ENCODE measurements around the gene PABPN1. TPM values are rescaled to one million over a fixed set of nuclear protein-coding genes. Genes with fewer than 3 reads are reported as not detected.
A peak's percentile ranks its signal among the peaks of the same experiment; 100 is the strongest.
"Not testable (repeated sequence)": the region's sequence is repeated elsewhere in the genome, so short reads cannot be mapped to it uniquely, and the experiment has no call there.

Gene PABPN1
- total RNA-seq, 1 donor, result 51.0 TPM

DNA sequence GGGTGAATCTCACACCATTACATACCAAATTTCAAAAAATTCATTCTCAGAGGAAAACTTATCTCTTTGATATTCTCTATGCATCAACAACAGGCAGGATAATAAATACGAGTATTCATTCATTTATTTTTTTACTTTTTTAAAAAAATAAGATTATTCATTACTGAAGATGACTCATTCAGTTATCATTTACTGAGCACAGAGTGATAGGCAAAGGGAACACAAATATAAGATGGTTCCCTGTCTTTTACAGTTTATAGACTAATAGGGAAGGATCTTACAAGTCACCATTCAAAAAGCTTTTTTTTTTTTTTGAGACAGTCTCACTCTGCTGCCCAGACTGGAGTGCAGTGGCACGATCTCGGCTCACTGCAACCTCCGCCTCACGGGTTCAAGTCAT is 5.0 kb upstream of the PABPN1 start:
- Histone ChIP-seq H3K4me1 (ENCODE audit: insufficient read depth, low read length) (peaks cover 9% of the 10 kb centered on the region), H3K4me3 (ENCODE audit: low read length) (no peak overlapping the region), H3K9me3 (ENCODE audit: low read depth, low read length) (no peaks in the 10 kb centered on the region), H3K27me3 (ENCODE audit: insufficient read depth, low read length) (no peaks in the 10 kb centered on the region)

DNA sequence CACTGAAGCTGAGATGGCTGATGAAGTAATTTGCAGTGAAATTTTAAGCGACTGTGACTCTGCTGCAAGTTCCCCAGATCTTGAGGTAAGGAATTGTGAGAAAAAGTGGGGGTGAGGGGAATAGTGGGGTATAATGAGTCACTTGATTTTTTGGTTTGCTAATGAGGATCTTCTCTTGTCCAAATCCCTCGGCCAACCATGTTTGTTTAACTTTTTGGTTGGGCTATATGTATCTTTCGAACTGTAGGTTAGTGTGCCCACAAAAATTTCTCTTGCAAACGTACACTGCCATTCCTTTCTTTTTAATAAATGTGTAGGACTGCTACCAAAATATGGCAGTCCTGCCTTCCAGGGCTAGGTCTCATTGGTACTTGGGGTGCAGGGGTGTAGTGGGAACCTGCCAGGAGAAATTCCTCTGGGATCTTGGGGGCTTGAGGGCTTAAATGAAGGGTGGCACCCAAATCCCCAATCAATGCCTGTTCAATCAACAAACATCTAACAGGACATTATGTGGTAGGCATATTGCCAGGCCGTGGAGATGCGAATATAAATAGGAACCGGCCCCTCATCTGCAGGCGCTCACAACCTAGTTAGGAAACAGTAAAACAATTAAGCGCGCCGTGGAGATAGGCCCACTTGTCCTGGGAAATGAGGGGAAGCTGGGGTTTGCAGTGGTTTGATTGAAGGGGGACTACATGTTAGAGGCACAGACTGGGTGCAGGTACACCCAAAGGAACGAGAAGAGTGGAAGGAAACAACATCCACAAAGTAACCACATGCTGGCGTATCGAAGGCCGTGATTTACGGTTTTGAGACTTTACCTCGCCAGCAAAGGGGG is 1.3 kb upstream of the PABPN1 start:
- H3K27me3 ChIP-seq (ENCODE audit: insufficient read depth, low read length), result no peaks in the 10 kb centered on the region
- peak overlapping the region; percentile 39 for H3K4me3 ChIP-seq (ENCODE audit: low read length)
- no peaks in the 10 kb centered on the region for H3K9me3 ChIP-seq (ENCODE audit: low read depth, low read length)
- peaks cover 33% of the 10 kb centered on the region for H3K4me1 ChIP-seq (ENCODE audit: insufficient read depth, low read length)

DNA sequence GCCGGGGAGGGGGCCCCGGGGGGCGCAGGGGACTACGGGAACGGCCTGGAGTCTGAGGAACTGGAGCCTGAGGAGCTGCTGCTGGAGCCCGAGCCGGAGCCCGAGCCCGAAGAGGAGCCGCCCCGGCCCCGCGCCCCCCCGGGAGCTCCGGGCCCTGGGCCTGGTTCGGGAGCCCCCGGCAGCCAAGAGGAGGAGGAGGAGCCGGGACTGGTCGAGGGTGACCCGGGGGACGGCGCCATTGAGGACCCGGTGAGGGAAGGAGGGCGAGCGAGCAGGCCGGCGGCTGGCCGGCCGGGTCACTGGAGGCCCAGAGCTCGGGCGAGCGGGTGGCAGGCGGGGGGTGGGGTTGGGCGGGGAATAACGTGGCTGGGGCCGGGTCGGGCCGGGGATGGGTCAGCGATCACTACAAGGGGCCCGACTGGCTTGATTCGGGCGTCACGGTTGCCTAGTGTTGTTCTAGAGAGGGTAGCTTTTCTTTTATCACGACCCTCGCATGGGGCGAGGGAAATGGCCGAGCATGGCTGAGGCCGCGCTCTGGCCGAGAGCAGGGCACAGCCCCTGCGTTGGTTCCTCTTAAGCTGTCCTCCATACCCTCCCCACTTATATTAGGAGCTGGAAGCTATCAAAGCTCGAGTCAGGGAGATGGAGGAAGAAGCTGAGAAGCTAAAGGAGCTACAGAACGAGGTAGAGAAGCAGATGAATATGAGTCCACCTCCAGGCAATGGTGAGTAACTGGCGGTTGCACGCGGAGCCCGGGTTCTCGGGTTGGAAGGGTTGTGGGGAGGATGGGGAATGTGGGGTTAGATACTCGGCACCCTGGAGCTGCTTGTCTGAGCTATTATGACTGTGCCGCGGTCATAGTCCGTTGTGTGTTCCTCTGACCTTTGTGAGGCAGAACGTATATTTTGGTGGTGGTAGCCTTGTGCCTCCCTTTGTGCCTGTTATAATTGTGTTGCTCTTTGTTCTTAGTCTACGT is 603 bp downstream of the PABPN1 start:
- no peaks in the 10 kb centered on the region for H3K27me3 ChIP-seq (ENCODE audit: insufficient read depth, low read length)
- H3K4me3 ChIP-seq (ENCODE audit: low read length), result peak overlapping the region; percentile 72
- no peaks in the 10 kb centered on the region for H3K9me3 ChIP-seq (ENCODE audit: low read depth, low read length)
- H3K4me1 ChIP-seq (ENCODE audit: insufficient read depth, low read length), result peaks cover 33% of the 10 kb centered on the region

DNA sequence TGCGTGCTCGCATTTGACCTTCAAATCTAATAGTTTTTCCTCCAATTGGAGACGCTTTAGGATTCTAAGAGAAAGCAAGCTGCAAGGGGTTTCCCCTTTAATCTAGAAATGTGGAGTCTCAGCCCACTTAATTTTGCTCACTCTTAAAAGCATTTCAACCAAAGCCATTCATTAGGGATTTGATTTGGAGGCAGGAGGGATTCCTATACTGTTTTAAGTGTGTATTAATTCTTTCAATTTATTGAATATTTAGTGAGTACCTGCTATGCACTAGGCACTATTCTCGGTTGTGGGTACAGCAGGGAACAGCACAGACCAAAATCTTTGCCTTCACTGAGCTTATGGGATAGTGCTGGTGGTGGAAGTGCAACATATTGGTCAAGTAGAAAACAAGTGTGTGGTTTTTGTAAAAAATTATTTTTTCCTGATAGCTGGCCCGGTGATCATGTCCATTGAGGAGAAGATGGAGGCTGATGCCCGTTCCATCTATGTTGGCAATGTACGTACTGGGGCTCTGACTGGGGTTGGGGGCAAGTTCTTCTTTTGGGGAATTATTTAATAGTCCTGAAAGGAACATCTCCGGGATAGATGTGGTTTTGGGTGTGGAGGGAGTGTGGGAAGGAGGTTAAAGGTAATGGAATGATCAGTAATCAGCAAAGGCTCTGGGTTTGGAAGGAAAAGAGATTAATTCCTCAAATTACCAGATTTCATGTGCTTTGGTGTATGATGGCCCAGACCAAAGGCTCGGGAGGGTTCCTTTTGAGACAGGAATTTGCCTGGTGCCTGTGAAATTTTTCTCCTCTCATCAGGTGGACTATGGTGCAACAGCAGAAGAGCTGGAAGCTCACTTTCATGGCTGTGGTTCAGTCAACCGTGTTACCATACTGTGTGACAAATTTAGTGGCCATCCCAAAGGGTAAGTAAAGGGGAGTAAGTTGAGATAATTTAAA is 1.6 kb downstream of the PABPN1 start:
- Histone ChIP-seq H3K4me1 (ENCODE audit: insufficient read depth, low read length) (peaks cover 33% of the 10 kb centered on the region), H3K27me3 (ENCODE audit: insufficient read depth, low read length) (no peaks in the 10 kb centered on the region), H3K4me3 (ENCODE audit: low read length) (peak overlapping the region; percentile 72), H3K9me3 (ENCODE audit: low read depth, low read length) (no peaks in the 10 kb centered on the region)

DNA sequence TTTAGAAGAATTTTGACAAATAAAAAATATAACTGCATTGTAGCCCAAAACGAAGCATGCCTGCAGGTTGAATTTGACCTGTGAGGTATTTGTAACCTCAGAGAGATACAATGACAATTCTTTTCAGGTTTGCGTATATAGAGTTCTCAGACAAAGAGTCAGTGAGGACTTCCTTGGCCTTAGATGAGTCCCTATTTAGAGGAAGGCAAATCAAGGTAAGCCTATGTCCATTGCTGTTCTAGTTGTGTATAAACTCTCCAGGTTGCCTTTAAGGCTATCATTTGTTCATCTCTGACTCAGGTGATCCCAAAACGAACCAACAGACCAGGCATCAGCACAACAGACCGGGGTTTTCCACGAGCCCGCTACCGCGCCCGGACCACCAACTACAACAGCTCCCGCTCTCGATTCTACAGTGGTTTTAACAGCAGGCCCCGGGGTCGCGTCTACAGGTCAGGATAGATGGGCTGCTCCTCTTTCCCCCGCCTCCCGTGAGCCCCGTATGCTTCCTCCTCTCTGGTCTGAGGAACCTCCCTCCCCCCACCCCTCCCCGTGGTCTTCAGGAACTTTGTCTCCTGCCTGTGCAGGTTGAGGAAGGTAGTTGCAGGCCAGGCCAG is 2.7 kb downstream of the PABPN1 start:
- Histone ChIP-seq H3K9me3 (ENCODE audit: low read depth, low read length) (no peaks in the 10 kb centered on the region), H3K4me1 (ENCODE audit: insufficient read depth, low read length) (peaks cover 33% of the 10 kb centered on the region), H3K4me3 (ENCODE audit: low read length) (no peak overlapping the region), H3K27me3 (ENCODE audit: insufficient read depth, low read length) (no peaks in the 10 kb centered on the region)

DNA sequence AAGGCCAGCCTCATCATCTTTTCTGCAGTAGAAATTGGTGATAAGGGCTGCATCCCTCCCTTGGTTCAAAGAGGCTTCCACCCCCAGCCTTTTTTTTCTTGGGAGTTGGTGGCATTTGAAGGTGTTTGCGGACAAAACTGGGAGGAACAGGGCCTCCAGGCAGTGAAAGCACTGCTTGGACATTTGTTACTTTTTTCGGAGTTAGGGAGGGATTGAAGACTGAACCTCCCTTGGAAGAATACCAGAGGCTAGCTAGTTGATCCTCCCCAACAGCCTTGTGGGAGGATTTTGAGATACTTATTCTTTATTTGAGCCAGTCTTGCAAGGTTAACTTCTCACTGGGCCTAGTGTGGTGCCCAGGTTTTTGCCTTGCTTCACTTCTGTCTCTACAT is 3.2 kb downstream of the PABPN1 start:
- Histone ChIP-seq H3K27me3 (ENCODE audit: insufficient read depth, low read length) (no peaks in the 10 kb centered on the region), H3K4me3 (ENCODE audit: low read length) (no peak overlapping the region), H3K9me3 (ENCODE audit: low read depth, low read length) (no peaks in the 10 kb centered on the region), H3K4me1 (ENCODE audit: insufficient read depth, low read length) (peaks cover 33% of the 10 kb centered on the region)

DNA sequence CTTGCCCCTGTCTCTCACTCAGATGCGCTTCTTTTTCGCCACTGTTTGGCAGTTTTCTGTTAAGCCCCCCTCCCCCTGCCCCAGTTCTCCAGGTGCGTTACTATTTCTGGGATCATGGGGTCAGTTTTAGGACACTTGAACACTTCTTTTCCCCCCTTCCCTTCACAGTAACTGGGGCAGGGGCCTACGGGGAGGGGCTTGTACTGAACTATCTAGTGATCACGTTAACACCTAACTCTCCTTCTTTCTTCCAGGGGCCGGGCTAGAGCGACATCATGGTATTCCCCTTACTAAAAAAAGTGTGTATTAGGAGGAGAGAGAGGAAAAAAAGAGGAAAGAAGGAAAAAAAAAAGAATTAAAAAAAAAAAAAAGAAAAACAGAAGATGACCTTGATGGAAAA is 3.7 kb downstream of the PABPN1 start:
- Histone ChIP-seq H3K27me3 (ENCODE audit: insufficient read depth, low read length) (no peaks in the 10 kb centered on the region), H3K4me3 (ENCODE audit: low read length) (no peak overlapping the region), H3K4me1 (ENCODE audit: insufficient read depth, low read length) (peaks cover 30% of the 10 kb centered on the region), H3K9me3 (ENCODE audit: low read depth, low read length) (no peaks in the 10 kb centered on the region)

DNA sequence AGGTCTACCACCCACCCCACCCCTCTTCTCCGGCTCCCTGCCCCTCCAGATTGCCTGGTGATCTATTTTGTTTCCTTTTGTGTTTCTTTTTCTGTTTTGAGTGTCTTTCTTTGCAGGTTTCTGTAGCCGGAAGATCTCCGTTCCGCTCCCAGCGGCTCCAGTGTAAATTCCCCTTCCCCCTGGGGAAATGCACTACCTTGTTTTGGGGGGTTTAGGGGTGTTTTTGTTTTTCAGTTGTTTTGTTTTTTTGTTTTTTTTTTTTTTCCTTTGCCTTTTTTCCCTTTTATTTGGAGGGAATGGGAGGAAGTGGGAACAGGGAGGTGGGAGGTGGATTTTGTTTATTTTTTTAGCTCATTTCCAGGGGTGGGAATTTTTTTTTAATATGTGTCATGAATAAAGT is 4.5 kb downstream of the PABPN1 start:
- H3K4me1 ChIP-seq (ENCODE audit: insufficient read depth, low read length), result peaks cover 23% of the 10 kb centered on the region
- not testable (repeated sequence) for H3K9me3 ChIP-seq (ENCODE audit: low read depth, low read length); H3K27me3 ChIP-seq (ENCODE audit: insufficient read depth, low read length); H3K4me3 ChIP-seq (ENCODE audit: low read length)

DNA sequence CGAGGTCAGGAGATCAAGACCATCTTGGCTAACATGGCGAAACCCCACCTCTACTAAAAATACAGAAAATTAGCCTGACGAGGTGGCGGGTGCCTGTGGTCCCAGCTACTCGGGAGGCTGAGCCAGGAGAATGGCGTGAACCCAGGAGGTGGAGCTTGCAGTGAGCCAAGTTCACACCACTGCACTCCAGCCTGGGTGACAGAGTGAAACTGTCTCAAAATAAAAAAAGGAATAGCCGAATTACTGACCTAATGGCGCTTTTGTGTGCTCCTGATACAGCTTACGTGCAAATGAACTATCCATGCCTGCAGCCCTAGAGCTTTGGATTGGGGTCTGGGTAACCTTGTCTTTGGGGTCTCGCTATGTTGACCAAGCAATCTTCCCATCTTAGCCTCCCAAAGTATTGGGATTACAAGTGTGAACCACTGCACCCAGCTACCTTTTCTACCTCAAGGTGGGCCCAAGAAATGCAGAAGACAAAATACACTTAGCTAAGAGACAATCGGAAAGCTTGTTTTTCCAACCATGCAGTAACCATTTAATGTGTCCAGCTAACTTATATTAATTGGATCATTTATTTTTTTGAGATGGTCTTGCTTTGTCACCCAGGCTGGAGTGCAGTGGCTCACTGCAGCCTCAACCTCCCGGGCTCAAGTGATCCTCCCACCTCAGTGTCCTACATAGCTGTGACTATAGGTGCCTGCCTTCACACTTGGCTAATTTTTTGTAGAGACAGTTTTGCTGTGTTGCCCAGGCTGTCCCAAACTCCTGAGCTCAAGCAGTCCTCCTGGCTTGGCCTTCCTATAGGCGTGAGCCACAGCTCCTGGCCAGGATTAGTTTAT is 5.5 kb downstream of the PABPN1 start:
- no peaks in the 10 kb centered on the region for H3K9me3 ChIP-seq (ENCODE audit: low read depth, low read length)
- peaks cover 23% of the 10 kb centered on the region for H3K4me1 ChIP-seq (ENCODE audit: insufficient read depth, low read length)
- no peak overlapping the region for H3K4me3 ChIP-seq (ENCODE audit: low read length)
- no peaks in the 10 kb centered on the region for H3K27me3 ChIP-seq (ENCODE audit: insufficient read depth, low read length)

DNA sequence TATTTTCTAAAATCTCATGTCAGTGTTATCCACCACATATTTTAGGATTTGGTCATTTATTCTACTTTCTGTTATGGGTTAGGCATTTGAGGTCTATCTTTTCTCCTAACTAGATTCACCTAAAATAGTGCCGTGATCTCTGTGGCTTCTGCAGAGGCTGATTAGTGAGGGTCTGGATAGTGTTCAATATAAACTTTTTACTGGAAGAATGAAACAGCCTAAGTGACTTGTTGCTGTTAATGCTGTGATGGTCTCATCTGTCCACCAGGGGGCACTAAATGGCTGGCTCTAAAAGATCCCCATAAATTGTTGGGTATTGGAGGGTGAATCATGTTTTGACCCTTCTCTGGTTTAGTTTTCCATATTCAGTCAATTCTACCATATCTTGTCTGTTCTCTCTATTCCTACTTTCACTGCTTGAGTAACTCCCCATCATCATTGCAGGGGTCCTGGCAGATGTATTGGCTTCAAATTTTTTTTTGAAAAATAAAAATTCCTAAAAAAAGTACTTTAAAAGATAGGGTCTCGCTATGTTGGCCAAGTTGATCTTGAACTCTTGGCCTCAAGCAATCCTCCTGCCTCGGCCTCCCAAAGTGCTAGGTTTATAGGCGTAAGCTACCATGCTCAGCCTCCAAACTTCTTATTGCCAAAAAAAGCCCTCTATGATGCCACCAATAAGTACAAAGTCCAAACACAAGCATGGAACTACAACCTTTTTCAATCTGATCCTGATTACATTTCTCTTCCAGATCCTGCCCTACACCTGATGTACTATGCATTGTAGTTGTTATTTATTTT is 6.9 kb downstream of the PABPN1 start:
- H3K9me3 ChIP-seq (ENCODE audit: low read depth, low read length), result no peaks in the 10 kb centered on the region
- H3K27me3 ChIP-seq (ENCODE audit: insufficient read depth, low read length), result no peaks in the 10 kb centered on the region
- peaks cover 10% of the 10 kb centered on the region for H3K4me1 ChIP-seq (ENCODE audit: insufficient read depth, low read length)
- no peak overlapping the region for H3K4me3 ChIP-seq (ENCODE audit: low read length)

DNA sequence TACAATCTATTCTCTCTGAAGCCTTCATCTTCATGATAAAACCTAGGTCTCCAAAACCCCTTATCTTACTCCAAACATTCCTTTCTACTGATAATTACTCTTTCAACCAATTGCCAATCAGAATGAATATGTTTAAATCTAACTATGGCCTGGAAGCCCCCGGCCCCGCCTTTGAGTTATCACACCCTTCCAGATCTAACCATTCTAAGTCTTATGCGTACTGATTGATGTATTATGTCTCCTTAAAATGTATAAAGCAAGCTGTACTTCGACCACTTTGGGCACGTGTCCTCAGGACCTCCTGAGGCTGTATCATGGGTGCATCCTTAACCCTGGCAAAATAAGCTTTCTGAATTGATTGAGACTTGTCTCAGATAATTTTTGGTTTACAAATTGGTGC is 14.4 kb downstream of the PABPN1 start:
- Histone ChIP-seq H3K27me3 (ENCODE audit: insufficient read depth, low read length) (peaks cover 7% of the 10 kb centered on the region), H3K4me1 (ENCODE audit: insufficient read depth, low read length) (no peaks in the 10 kb centered on the region), H3K9me3 (ENCODE audit: low read depth, low read length) (peaks cover 10% of the 10 kb centered on the region), H3K4me3 (ENCODE audit: low read length) (no peak overlapping the region)

DNA sequence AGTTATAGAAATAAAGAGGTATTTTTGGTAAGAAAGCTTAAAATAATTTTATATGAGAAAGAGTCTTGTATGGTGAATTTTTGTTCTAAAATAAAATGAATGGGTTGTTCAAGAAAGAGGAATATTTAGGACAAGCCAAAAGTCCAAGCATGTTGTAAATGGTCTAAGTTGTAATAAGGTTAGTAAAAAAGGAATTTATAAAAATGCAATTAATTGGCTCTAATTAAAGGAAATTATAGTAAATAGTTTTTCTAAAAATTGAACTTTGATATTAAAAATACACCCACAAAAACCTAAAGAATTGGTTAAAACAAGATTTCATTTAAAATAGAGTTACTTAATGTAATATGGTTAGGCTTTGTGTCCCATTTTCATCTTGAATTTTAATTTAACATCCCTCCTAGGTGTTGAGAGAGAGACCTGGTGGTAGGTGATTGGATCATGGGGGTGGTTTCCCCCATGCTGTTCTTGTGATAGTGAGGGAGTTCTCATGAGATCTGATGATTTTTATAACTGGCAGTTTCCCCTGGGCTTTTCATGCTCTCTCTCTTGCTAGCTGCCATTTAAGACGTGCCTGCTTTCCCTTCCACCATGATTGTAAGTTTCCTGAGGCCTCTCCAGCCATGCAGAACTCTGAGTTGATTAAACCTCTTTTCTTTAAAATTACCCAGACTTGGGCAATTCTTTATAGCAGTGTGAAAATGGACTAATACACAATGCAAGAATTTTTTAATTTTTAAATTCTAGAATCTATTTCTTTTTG is 18.4 kb downstream of the PABPN1 start:
- peaks cover 11% of the 10 kb centered on the region for H3K27me3 ChIP-seq (ENCODE audit: insufficient read depth, low read length)
- no peak overlapping the region for H3K4me3 ChIP-seq (ENCODE audit: low read length)
- peaks cover 10% of the 10 kb centered on the region for H3K9me3 ChIP-seq (ENCODE audit: low read depth, low read length)
- H3K4me1 ChIP-seq (ENCODE audit: insufficient read depth, low read length), result no peaks in the 10 kb centered on the region

Measured in mononuclear cell (primary cell).